Fibroblast of lung (primary cell): ENCODE measurements around the gene UPF2. TPM values are rescaled to one million over a fixed set of nuclear protein-coding genes. Genes with fewer than 3 reads are reported as not detected.

ENCODE experiments used
- DNase-seq, 2 donors: peaks; one replicate each; pipeline versions ENCODE4 v3.0.0 to v3.0.0-alpha.2; 2010; ENCODE audit warnings: low read depth in 2 of 2
- H2AFZ ChIP-seq: 2 replicates; pipeline ENCODE4 v1.5.1; 2012; ENCODE audit warnings: low read length, control low read depth, inconsistent platforms
- H3K27ac ChIP-seq: 2 replicates; pipeline ENCODE4 v1.5.1; 2011; ENCODE audit warnings: low read length, control low read depth; ENCODE audit not compliant: insufficient read depth
- H3K27me3 ChIP-seq: 2 replicates; pipeline ENCODE4 v1.5.1; 2011; ENCODE audit warnings: mild to moderate bottlenecking, low read length; ENCODE audit not compliant: control insufficient read depth, insufficient read depth
- H3K36me3 ChIP-seq: 2 replicates; pipeline ENCODE4 v1.5.1; 2011; ENCODE audit warnings: low read length; ENCODE audit not compliant: control insufficient read depth, insufficient read depth
- H3K4me1 ChIP-seq: 2 replicates; pipeline ENCODE4 v1.5.1; 2011; ENCODE audit warnings: low read length; ENCODE audit not compliant: control insufficient read depth, insufficient read depth; ENCODE audit errors: extremely low read depth
- H3K4me2 ChIP-seq: 2 replicates; pipeline ENCODE4 v1.5.1; 2011; ENCODE audit warnings: low read length, control low read depth; ENCODE audit not compliant: insufficient read depth; ENCODE audit errors: extremely low read depth
- H3K4me3 ChIP-seq, 4 experiments: fragments of 200-600 bp in 1 of 4; sonication (generic) in 1 of 4; replicated peaks in 1 of 4; 2 replicates each; pipeline ENCODE4 v1.5.1; 2011 to 2016; ENCODE audit warnings: low read length in 4 of 4, low read depth in 3 of 4, mild to moderate bottlenecking in 3 of 4, control low read depth in 2 of 4, inconsistent platforms in 1 of 4, mixed read lengths in 1 of 4; ENCODE audit not compliant: insufficient read depth in 1 of 4; ENCODE audit errors: control extremely low read depth in 1 of 4
- H3K79me2 ChIP-seq: 2 replicates; pipeline ENCODE4 v1.5.1; 2012; ENCODE audit warnings: mild to moderate bottlenecking, low read length, inconsistent platforms; ENCODE audit not compliant: control insufficient read depth, insufficient read depth
- H3K9ac ChIP-seq: 2 replicates; pipeline ENCODE4 v1.5.1; 2011; ENCODE audit warnings: mild to moderate bottlenecking, low read length, control low read depth; ENCODE audit not compliant: insufficient read depth
- H3K9me3 ChIP-seq: 2 replicates; pipeline ENCODE4 v1.5.1; 2012; ENCODE audit warnings: low read depth, low read length; ENCODE audit not compliant: control insufficient read depth, insufficient read depth
- H4K20me1 ChIP-seq: 2 replicates; pipeline ENCODE4 v1.5.1; 2011; ENCODE audit warnings: low read length; ENCODE audit not compliant: control insufficient read depth, insufficient read depth; ENCODE audit errors: extremely low read depth
- CTCF ChIP-seq, 2 donors: IDR thresholded peaks in 1 of 2; conservative IDR thresholded peaks in 1 of 2; 1 replicate in 1 of 2; 2 replicates in 1 of 2; pipeline ENCODE4 v1.5.1; 2011 to 2012; ENCODE audit warnings: low read length in 2 of 2, control low read depth in 1 of 2, inconsistent platforms in 1 of 2, low read depth in 1 of 2, mild to moderate bottlenecking in 1 of 2
- EZH2 ChIP-seq: IDR thresholded peaks from 2 replicates; pipeline ENCODE4 v1.5.1; 2012; ENCODE audit warnings: low read length, control low read depth, mild to moderate bottlenecking; ENCODE audit errors: missing control alignments
- polyA plus RNA-seq, 2 donors: library from polyadenylated mRNA; depleted of rRNA in 1 of 2; stranded (reverse) in 1 of 2; unstranded in 1 of 2; fragments of >200 nt; gene quantifications; 2 replicates each; pipeline ENCODE4 v1.2.1, GENCODE V29; 2011 to 2012; ENCODE audit warnings: missing spikeins in 1 of 2
- total RNA-seq: library from RNA; depleted of rRNA; stranded (reverse); fragments of >200 nt; gene quantifications from 2 replicates; pipeline ENCODE4 v1.2.1, GENCODE V29; 2014

UPF2 gene
- total and polyA plus RNA-seq, 2 donors (not counting 1 experiment from before 2014, with no cell fraction given): 20.8 to 22.6 TPM

GRCh38 chr10:12061124-12061523 lies 18.5 kb upstream of the UPF2 start:
- H3K79me2 ChIP-seq: no peaks in the 10 kb centered on the region
- H3K36me3 ChIP-seq: no peaks in the 10 kb centered on the region
- no peaks in the 10 kb centered on the region for H4K20me1 ChIP-seq
- no peak overlapping the region for H3K4me3 ChIP-seq
- DNase-seq: no peak
- no peak overlapping the region for H2AFZ ChIP-seq
- no peak overlapping the region for H3K27ac ChIP-seq
- H3K9ac ChIP-seq: no peak overlapping the region
- TF ChIP-seq EZH2: no peak
- no peak for TF ChIP-seq CTCF (conservative IDR thresholded peaks at IDR 0.05 in 1 of 2, IDR thresholded peaks at IDR 0.05 in 1 of 2; ENCODE audit: low read depth in 1 of 2, low read length in 2 of 2)
- no peaks in the 10 kb centered on the region for H3K4me1 ChIP-seq
- H3K27me3 ChIP-seq: no peaks in the 10 kb centered on the region
- no peak overlapping the region for H3K4me2 ChIP-seq
- H3K9me3 ChIP-seq: no peaks in the 10 kb centered on the region

- H2AFZ ChIP-seq: no peak overlapping the region
- no peak overlapping the region for H3K27ac ChIP-seq
- no peaks in the 10 kb centered on the region for H3K4me1 ChIP-seq
- H3K27me3 ChIP-seq: no peaks in the 10 kb centered on the region
- H3K9ac ChIP-seq: no peak overlapping the region
- no peaks in the 10 kb centered on the region for H3K36me3 ChIP-seq
- H3K9me3 ChIP-seq: no peaks in the 10 kb centered on the region
- DNase-seq: no peak
- no peaks in the 10 kb centered on the region for H4K20me1 ChIP-seq
- no peak overlapping the region for H3K4me3 ChIP-seq
- H3K79me2 ChIP-seq: no peaks in the 10 kb centered on the region
- no peak for TF ChIP-seq CTCF (conservative IDR thresholded peaks at IDR 0.05 in 1 of 2, IDR thresholded peaks at IDR 0.05 in 1 of 2; ENCODE audit: low read depth in 1 of 2, low read length in 2 of 2)
- TF ChIP-seq EZH2: no peak
- H3K4me2 ChIP-seq: no peak overlapping the region
Observed at GRCh38 chr10:12056748-12057147, 14.1 kb upstream of the UPF2 start.

- Histone ChIP-seq H4K20me1 (no peaks in the 10 kb centered on the region), H3K27ac (no peak overlapping the region), H2AFZ (no peak overlapping the region), H3K36me3 (no peaks in the 10 kb centered on the region), H3K9me3 (no peaks in the 10 kb centered on the region), H3K9ac (no peak overlapping the region), H3K27me3 (no peaks in the 10 kb centered on the region), H3K4me1 (no peaks in the 10 kb centered on the region), H3K4me2 (no peak overlapping the region), H3K4me3 (no peak overlapping the region), H3K79me2 (no peaks in the 10 kb centered on the region)
- DNase-seq: no peak
- no peak for TF ChIP-seq EZH2
- no peak for TF ChIP-seq CTCF (conservative IDR thresholded peaks at IDR 0.05 in 1 of 2, IDR thresholded peaks at IDR 0.05 in 1 of 2; ENCODE audit: low read depth in 1 of 2, low read length in 2 of 2)
Observed at GRCh38 chr10:12055732-12056131, 13.1 kb upstream of the UPF2 start.
